Left forelimb (tissue), 1 donor: ENCODE results near the gene CPD.
"Not testable (repeated sequence)": the region's sequence is repeated elsewhere in the genome, so short reads cannot be mapped to it uniquely, and the experiment has no call there.

Source experiments
- DNase-seq: peaks from one replicate; pipeline ENCODE4 v3.0.0-alpha.2; 2018; ENCODE audit warnings: low spot score

CPD gene

DNA sequence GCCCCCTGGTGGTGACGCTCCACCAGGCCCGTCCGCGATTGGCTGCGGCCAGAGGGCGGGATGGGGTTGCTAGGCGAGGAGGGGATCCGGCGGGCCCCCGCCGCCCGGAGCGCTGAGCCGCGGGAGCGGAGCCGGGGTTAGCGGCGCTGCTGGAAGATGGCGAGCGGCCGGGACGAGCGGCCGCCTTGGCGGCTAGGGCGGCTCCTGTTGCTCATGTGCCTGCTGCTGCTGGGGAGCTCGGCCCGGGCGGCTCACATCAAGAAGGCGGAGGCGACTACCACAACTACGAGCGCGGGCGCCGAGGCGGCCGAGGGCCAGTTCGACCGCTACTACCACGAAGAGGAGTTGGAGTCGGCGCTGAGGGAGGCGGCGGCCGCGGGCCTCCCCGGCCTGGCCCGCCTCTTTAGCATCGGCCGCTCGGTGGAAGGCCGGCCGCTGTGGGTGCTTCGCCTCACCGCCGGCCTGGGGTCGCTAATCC, at the start of gene CPD:
Gene CPD (plus strand): TSS at position 103 of the 478 bp plus-strand sequence. CDS start 54 bp downstream, at position 157.
- DNase-seq = peak; percentile 98

DNA sequence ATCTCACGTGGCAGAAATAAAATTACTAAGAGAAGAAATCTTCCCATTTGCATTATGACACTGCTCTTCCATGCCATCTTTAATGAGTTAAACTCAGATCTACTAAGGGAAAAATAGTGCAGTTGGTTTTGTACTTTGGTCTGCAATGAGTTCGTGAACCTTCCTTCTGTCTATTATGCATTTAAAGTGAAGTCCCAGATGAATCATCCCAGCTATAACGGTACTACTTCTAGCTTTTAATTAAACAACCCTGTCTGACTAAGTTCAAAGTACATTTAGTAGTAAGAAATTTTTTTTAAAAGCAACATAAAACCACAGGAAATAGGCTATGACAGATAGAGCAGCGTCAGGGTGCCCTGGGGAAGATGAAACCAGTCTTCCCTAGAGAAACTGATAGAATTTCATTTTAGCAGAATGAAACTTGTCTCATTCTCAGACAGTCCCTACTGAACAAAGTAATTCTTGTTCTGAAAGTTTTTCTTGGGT, 46.6 kb upstream of the CPD start:
- DNase-seq = no peak

DNA sequence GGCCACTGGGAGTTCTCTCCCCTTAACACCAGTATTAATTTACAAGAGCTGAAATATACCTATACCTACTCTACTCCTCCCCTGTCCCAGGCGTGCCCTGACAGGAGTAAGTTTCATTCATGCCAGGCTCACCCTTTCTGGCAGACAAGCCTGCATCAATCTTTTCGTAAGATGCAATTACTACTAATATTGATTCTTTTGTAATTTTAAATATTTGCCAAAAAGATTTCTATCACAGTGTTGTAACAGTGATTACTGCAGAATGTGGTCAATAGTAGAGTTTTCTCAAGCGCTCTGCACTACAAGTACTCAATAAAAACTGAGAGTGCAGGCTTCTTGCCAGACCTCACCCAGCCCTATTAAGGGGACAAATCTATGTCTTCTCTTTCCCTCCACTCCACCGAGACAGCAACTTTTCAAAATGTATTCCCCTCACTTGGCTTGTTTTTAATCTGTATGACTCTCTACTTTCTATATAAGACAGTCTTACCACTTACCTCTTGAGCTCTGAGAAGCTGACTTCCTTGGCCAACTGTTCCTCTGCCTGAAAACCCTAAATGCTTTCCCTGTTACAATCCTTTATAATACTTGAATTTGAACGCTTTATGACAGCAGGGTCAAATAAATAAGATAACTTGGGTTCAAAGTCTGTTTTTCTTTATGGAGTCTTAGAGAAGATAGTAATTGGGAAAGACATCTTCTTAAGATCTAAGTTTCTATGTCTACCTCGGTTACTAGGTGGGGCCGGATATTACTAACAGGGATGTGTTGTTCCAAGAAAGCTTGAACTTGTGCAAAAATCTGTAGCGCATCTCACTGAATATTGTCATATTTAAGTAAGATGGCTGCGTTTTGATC, 45.0 kb upstream of the CPD start, which contains the start of gene TMIGD1:
Gene TMIGD1 (minus strand): TSS at position 555 of the 858 bp plus-strand sequence. CDS start 1,924 bp downstream, outside the sequence.
- no peak for DNase-seq

DNA sequence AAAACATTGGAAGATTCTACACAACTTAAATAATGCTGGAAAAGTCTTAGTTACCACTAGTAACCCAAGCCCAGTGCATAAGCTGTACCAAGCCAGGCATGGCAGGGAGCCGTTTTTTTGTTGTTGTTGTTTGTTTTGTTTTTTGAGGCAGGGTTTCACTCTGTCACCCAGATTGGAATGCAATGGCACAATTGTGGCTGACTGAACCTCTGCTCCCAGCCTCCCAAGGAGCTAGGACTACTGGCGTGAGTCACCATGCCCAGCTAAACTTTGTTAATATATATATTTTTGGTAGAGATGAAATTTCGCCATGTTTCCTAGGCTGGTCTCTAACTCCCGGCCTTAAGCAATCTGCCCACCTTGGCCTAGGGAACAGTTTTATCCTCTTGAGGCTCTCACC, 44.3 kb upstream of the CPD start:
- no peak for DNase-seq

DNA sequence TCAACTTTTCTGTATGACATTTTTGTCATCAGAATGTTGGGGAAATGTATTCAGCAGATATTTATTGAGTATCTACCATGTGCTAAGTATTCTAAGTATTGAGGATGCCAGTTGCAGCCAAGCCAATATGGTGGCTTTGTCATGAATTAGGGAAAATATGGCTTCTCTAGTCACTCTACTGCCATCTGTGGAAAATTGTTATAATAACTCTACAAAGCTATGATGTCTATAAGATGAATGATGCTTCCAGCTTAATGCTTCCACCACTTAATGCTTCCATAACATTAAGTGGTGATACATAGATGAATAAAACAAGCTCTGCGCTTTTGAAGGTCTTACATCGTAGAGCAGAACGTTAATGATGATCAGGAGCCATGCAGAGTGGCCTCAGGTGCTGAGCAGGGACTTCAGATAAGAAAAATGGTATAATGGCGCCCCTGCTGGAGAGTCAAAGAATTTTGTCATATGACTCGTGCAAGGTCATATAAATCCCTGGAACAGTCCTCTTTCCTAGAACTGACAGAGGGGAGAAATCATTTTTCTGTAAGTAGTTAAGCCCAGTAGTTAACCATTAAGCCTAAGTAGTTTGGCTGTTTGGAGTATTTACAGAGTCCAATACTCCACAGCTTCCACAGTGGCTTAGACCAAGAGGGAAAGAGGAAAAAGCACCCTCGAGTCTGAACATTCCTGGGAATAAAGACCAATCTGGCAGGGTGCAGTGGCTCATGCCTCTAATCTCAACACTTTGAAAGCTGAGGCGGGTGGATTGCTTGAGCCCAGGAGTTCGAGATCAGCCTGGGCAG, 42.2 kb upstream of the CPD start:
- no peak for DNase-seq

DNA sequence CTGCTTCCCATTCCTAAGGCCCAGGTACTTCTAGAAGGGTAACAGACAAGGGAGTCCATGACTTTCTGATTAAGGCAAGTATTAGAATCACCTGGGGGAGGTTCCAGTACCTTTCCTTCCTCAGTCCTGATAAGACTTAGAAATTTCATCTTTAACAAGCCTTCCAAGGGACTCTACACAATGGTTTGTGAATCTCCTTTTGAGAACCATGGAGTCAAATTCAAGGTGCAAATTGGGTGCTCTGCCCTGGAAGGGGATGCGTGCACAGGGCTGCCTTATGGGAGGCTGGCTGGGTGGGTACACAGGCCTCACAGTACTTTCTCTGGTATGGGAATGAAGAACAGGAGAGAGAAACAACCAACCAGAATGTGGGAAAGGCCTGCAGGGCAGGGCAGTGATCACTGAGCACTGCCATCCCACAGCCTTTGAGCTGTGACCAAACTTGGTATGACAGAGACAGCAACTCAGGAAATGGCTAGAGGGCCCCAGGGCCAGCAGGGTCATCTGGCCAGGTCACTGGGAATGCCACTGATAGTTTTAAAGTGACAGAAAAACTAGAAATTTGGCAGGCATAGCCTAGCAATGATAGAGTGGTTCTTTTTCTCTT, 41.2 kb upstream of the CPD start:
- no peak for DNase-seq

DNA sequence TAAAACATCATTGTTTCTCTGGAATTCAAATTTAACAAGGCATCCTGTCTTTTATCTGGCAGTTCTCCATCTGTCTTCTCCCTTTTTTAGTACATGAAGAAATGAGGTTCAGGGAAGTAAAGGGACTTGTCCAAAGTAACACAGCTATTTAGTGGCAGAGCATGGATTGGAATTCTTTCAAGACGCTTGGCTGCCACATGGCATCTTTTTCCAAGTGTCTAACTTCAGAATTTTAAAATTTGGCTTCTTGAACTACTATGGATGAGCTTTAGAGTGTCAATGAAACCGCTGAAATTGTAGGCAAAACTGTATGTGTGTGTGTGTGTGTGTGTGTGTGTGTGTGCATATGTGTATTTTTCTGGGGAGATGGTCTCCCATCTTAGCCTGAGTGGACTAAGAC, 39.6 kb upstream of the CPD start:
- DNase-seq = no peak

DNA sequence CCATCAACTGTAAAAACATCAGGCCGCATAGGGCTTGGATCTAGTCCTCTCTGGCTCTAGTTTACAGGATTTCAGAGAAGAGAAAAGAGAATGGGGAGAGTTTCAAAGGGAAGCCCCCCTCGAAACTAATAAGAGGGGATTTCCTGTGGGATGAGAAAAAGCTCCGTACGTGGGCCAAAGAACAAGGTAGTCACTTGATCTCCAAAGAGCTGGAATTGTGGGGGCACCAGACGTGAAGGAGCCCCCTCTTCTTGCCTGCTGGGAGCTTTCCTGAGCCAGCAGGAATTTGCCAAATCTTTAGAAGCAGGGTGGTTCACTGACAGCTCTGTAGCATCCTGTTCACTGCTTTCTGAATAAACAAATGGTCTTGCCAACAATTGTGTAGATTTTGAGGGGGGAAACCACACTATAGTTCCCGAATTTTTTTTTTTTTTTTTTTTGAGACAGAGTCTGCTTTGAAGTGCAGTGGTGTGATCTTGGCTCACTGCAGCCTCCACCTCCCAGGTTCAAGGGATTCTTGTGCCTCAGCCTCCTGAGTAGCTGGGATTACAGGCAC, 37.8 kb upstream of the CPD start:
- DNase-seq = no peak

DNA sequence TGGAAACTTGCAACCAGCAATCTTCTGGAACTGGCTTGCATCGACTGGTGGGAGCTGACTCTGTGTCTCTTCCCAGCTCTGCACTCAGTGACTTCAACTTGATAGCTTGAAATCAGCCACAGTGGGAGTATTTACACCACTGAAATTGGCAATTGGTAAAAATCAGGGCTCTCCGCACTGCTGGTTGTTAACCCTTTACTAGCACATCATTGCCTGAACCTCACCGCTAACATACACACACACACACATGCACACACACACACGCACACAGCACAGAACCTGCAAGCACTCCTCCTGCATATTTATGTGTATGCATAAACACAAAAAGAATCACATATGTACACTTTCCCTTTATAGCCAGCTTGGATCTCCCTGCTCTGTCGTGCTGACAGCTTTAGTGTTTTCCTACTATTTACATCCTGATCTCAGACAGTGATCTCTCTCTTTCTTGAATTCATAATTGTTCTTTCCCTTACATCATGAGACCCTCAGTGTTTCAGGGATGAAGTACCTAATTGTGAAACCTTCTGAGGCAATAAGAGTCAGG, 37.0 kb upstream of the CPD start:
- no peak for DNase-seq

DNA sequence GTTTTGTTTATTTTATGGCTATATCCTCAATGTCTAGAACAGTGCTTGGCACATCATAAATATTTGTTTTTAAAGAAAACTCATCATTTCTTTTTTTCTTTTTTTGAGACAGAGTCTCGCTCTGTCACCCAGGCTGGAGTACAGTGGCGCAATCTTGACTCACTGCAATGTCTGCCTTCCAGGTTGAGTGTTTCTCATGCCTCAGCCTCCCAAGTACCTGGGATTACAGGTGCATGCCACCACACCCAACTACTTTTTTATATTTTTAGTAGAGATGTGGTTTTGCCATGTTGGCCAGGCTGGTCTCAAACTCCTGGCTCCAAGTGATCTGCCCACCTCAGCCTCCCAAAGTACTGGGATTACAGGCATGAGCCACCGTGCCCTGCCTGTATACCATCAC, 35.5 kb upstream of the CPD start:
- not testable (repeated sequence) for DNase-seq

DNA sequence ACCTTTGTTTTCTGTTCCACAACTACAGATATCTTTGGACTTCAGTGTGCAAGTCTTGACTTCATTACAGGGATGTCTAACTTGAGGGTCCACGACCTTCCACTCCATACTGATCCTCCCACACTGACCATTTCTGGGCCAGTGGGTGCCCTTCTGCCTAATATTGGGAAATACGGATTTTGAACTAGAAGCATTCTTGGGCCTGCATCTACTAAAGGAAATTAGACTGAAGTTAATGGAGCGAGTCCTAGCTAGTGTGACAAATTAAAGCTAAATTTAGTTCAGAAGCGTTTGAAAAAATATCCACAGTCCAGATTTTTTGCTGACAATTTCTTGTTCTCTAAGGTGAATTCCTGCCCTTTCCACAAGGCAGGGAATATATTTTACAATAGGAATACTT, 34.9 kb upstream of the CPD start:
- no peak for DNase-seq

DNA sequence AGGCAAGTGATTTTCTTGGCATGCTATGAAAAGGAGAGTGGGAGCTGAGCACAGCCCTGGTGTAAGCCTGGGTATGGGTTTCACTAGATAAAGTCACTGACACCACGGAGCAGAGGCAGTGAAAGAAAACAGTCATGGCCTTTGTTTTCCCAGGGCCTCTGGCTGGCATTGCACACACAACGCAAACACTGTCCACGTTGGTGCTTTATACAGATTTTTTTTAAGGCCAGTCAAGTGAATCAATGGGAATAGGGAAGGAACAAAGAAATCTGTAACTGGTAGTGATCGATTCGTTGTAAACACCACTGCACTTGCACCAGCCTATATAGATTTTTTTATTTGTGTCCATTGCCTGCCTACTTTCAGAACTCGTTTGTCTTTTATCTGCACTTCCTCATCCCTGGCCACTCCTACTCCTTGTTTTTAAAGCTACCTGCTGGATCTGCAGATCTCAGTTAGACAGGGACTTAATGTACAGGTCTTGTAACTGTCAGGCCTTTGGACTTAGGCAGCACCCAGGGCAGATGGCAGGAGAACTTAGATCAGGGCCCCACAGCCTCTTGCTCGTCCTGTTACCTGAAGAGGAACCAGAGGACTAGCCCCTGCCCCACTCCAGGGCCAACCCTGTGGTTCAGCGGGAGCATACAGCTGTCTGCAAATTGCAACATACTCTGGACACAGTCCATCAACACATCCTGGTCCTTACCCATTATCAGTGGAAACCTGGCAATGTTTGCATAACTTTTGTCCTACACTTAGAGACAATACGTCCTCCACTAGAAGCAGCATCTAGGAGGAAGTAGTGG, 34.2 kb upstream of the CPD start:
- no peak for DNase-seq

DNA sequence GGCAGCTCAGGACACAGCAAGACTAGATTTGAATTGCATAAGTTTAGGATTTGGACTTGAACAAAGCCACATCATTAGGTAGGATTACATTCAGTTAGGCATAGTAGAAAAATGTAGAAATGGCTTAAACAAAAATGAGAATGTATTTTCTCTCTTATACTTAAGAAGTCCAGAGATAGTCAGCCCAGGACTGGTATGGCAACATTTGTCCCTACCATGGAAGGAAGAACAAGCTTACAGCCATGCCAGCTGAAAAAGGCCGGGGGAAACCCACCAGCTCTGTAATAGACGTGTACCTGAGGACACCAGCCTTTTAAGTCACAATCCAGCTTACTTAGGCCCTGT, 33.7 kb upstream of the CPD start:
- DNase-seq = no peak

DNA sequence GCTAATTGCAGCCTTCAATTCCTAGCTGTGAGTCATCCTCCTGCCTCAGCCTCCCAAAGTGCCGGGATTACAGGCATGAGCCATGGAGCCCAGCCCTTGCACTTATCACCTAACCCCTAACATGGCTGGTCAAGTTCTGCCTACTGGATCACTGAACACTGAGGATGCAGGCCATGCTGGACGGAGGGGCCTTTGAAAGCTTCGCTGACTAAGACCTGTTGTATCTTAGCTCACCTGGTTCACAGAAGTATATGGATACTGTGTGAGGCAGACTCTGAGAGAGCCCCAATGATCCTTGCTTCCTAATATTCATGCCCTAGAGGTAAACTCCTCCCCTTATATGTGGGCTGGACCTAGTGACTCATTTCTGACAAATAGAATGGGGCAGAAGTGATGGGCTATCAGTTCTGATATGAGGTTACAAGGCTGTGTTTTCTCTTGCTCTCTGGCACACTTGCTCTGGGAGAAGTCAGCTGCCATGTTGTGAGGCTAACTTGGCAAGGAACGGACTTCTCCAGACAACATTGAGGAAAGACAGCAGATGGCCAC, 33.1 kb upstream of the CPD start:
- no peak for DNase-seq

DNA sequence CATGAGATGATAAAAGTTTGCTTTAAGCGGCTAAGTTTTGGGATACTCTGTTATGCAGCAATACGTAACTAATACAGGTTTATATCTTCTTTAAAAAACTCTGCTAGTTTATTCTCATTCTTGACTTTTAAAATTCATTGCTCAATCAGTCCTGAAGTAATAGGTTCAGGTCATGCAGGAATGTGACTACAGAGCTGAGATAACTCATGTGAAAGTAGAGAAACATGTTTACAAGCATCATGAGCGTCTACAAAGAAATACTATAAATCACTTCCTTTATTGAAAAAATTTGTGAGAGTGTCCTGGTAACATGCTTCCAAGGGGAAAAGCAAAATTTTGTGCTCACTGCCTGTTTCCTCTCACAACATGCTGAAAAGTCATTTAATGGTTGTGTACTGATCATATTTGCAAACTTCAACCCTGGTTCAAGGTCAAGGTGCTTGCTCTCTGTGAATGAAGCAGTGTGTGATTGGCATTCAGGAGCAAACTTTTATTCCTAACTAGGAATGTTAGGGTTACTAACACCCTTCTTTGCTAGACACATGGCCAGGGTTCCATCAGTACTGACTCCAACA, 32.4 kb upstream of the CPD start:
- DNase-seq = no peak

DNA sequence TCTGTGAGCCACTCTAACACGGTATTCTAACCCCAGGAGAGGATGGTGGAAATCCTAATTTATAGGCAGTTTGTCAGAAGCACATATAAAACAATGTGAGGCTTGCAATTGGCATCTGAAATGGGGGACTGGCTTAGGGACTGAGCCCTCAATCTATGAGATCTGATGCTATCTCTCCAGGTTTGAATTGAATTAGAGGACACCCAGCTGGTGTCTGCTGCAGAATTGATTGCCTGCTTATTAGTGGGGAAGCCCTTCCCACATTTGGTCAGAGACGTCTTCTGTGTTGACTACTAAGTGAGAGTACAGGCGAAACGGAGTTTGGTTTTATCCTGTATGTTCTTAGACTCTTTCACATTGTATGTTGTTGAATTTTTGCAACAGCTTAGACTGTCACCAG, 31.2 kb upstream of the CPD start:
- no peak for DNase-seq

DNA sequence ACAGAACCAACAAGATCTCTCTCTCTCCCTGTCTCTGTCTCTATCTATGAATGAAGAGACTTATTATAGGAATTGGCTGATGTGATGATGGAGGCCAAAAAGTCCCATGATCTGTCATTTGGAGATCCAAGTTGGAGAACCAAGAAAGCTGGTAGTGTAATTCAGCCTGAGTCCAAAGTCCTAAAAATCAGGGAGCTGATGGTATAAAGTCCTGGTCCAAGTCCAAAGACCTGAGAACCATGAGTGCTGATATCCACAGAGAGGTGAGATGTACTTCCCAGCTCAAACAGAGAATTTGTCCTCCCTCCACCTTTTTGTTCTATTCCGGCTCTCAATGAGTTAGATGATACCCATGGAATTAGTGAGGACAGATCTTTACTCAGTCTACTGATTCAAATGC, 29.5 kb upstream of the CPD start:
- DNase-seq = no peak

DNA sequence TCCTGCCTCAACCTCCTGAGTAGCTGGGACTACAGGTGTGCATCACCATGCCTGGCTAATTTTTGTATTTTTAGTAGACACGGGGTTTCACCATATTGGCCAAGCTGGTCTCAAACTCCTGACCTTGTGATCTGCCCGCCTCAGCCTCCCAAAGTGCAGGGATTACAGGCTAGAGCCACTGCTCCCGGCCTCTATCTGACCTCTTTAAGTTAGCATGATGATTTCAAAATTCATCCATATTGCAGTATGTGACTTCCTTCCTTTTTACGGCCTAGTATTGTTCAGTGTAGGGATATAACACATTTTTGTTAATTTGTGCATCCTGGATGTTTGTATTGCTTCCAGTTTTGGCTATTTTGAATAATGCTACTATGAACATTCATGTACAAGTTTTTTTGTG, 27.5 kb upstream of the CPD start:
- not testable (repeated sequence) for DNase-seq

DNA sequence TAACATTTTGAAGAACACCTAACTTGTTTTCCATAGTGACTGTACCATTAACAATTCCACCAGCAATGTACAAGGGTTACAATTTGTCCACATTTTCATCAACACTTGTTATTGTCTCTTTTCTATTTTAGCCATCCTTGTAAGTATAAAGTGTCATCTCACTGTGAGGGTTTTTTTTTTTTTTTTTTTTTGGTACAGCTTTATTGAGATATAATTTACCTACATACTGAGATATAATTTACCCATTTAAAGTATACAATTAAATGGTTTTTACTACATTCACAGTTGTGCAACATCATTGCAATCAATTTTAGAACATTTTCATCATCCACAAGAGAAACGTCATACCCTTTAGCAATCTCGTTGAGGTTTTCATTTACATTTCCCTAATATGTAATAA, 27.0 kb upstream of the CPD start:
- no peak for DNase-seq

DNA sequence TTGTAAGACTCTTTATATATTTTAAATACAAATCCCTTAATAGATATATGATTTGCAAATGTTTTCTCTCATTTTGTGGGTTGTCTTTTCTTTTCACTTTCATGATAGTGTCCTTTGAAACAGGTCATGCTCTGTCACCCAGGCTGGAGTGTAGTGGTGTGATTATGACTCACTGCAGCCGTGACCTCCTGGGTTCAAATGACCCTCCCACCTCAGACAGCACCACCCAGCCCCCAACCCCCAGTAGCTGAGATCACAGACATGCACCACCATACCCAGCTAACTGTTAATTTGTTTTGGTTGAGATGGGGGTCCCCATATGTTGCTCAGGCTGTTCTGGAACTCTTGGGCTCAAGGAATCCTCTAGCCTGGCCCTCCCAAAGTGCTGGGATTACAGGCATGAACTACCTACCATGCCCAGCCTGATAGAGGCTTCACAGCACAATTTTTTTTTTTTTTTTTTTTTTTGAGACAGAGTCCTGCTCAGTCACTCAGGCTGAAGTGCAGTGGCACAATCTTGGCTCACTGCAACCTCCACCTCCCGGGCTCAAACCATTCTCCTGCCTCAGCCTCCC, 26.4 kb upstream of the CPD start:
- DNase-seq = no peak
